ENCODE results near the gene SLC25A11.

The SLC25A11 gene

DNA sequence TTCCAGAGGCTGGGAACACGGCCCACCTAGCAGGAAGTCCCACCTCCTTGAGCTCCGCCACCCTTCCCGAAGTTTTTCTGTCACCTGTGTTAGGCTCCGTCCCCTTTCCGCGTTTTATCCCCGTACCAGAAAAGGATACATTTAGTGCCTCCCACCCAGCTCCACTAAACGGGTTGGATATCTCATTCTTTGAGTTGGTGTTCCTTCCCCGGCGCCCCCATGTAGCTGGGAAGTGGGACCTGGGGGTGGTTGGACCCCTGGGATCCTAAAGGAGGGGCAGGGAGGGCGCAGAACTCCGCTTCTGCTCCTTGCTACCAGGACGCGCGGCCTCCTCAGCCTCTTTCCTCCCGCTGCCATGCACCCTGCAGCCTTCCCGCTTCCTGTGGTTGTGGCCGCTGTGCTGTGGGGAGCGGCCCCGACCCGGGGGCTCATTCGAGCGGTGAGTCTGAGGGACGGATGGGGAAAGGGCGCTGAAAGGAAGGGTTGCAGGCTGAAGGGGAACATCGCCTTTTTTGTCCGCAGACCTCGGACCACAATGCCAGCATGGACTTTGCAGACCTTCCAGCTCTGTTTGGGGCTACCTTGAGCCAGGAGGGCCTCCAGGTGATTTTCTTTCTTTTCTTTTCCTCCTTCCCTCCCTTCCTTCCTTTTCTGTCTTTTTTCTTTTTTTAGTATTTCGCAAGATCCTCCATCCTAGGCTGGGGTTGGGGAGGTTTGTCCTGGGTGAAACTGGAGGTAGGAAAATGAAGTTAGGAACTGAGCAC is 891 bp upstream of the SLC25A11 start:
- Histone ChIP-seq H3K4me3 (ENCODE audit: low read length) (peak overlapping the region; percentile 63), H3K4me1 (ENCODE audit: control insufficient read depth, low read depth, low read length) (peaks cover 15% of the 10 kb centered on the region), H3K9ac (ENCODE audit: low read length) (peak overlapping the region; percentile 93), H3K9me3 (ENCODE audit: control insufficient read depth, low read depth, low read length) (no peaks in the 10 kb centered on the region), H3K27me3 (ENCODE audit: control insufficient read depth, insufficient read depth, low read length) (no peaks in the 10 kb centered on the region), H3K27ac (ENCODE audit: low read length) (peak overlapping the region; percentile 38), H3K36me3 (ENCODE audit: control insufficient read depth, low read depth, low read length) (peaks cover 42% of the 10 kb centered on the region)

DNA sequence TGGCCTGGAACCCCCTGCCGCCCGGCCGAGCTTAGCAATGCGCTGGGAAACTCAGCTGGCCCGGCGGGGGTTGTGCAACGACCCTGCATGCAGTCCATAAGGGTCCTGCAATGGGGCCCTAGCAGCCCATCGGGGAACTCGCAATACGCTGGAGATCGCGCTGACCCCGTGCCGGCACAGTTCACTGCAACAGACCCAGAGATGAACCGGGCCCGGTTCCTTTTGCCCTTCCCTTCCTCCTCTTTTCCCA is 375 bp downstream of the SLC25A11 start:
- H3K27me3 ChIP-seq (ENCODE audit: control insufficient read depth, insufficient read depth, low read length): no peaks in the 10 kb centered on the region
- peak overlapping the region; percentile 63 for H3K4me3 ChIP-seq (ENCODE audit: low read length)
- H3K9me3 ChIP-seq (ENCODE audit: control insufficient read depth, low read depth, low read length): no peaks in the 10 kb centered on the region
- peak overlapping the region; percentile 70 for H3K27ac ChIP-seq (ENCODE audit: low read length)
- H3K36me3 ChIP-seq (ENCODE audit: control insufficient read depth, low read depth, low read length): peaks cover 32% of the 10 kb centered on the region
- peaks cover 13% of the 10 kb centered on the region for H3K4me1 ChIP-seq (ENCODE audit: control insufficient read depth, low read depth, low read length)
- peak overlapping the region; percentile 93 for H3K9ac ChIP-seq (ENCODE audit: low read length)

DNA sequence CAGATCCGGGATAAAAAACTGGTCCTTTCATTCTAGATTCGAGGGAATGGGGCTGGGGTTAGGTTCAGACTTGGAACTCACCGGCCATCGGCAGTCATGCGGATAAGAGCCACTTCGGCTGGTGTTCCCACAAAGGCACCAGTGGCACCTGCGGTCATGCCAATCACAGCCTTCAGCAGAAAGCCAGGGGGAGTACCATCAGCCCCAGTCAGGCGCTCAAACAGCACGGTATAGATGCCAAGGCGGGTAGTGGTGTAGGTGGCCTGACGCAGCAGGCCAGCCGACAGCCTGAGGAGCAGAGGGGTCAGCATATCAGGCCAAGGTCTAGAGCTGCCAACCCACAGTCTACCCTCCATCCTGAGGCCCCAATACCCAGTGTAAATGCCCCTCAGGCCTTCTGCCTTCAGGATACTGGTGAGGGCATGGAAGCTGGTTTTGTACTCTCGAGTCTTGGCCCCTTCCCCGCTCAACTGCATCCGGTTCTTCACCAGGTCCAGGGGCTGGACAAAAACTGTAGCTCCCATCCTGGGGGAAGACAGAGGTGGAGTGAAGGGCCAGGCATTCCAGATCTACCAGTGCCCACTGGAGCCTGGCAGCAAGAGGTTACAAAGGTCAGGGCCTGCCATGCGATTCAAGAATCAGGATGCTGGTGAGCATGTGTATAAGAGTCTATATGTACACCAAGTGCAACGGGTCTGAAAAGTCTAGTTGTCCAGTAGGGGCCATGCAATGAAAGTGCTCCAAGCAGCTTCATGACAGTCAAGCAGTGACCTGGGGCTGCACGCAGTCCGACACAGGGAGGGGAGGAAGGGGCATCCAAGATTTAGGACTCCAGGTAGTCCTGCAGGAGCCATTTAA is 929 bp downstream of the SLC25A11 start:
- H3K4me1 ChIP-seq (ENCODE audit: control insufficient read depth, low read depth, low read length): peaks cover 13% of the 10 kb centered on the region

DNA sequence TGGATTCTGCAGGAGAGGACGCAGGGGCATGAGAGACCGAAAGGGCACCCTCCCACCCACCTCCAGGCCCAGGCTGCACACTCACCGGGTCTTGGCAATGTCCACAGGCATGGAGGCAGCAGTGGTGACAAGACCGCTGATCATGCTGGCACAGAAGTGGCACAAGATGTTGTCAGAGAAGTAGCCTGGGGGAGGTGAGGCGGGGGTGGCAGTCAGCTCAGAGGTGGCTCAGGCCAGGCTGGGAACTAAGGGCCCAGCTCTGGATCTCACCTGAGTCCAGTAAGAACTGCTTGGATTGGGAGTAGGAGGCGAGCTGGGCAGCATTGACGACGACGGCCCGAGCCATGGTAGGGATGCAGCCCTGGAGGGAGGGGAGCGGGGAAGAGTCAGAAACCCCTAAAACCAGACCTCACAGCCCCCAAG is 1.8 kb downstream of the SLC25A11 start:
- peaks cover 13% of the 10 kb centered on the region for H3K4me1 ChIP-seq (ENCODE audit: control insufficient read depth, low read depth, low read length)

More for the DNA sequence above, 929 bp downstream of the SLC25A11 start:
- peak overlapping the region; percentile 70 for H3K27ac ChIP-seq (ENCODE audit: low read length)
- H3K4me3 ChIP-seq (ENCODE audit: low read length): peak overlapping the region; percentile 63
- peak overlapping the region; percentile 93 for H3K9ac ChIP-seq (ENCODE audit: low read length)
- H3K27me3 ChIP-seq (ENCODE audit: control insufficient read depth, insufficient read depth, low read length): no peaks in the 10 kb centered on the region
- H3K36me3 ChIP-seq (ENCODE audit: control insufficient read depth, low read depth, low read length): peaks cover 27% of the 10 kb centered on the region
- no peaks in the 10 kb centered on the region for H3K9me3 ChIP-seq (ENCODE audit: control insufficient read depth, low read depth, low read length)

DNA sequence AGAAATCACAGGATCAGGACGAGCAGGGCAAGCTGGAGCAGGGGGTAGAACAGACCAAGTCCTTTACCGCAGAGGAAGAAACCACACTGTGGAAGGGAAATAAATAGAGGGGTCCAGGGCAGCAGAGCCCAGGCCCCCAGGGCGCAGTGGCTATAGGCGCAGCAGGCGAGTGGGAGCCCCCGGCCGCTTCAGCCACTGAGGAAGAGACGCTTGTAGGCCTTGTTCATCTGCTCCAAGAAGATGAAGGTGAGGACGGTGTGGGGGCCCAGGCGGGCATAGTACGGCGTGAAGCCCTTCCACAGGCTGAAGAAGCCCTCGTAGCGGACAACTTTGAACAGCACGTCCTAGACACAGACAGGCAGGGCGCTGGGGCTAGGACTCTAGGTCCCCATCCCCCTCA is 2.3 kb downstream of the SLC25A11 start:
- Histone ChIP-seq H3K4me3 (ENCODE audit: low read length) (no peak overlapping the region), H3K4me1 (ENCODE audit: control insufficient read depth, low read depth, low read length) (peaks cover 13% of the 10 kb centered on the region), H3K27me3 (ENCODE audit: control insufficient read depth, insufficient read depth, low read length) (no peaks in the 10 kb centered on the region)

More for the DNA sequence above, 1.8 kb downstream of the SLC25A11 start:
- Histone ChIP-seq H3K36me3 (ENCODE audit: control insufficient read depth, low read depth, low read length) (peaks cover 20% of the 10 kb centered on the region), H3K27ac (ENCODE audit: low read length) (no peak overlapping the region), H3K9ac (ENCODE audit: low read length) (no peak overlapping the region), H3K4me3 (ENCODE audit: low read length) (no peak overlapping the region), H3K27me3 (ENCODE audit: control insufficient read depth, insufficient read depth, low read length) (no peaks in the 10 kb centered on the region), H3K9me3 (ENCODE audit: control insufficient read depth, low read depth, low read length) (no peaks in the 10 kb centered on the region)

DNA sequence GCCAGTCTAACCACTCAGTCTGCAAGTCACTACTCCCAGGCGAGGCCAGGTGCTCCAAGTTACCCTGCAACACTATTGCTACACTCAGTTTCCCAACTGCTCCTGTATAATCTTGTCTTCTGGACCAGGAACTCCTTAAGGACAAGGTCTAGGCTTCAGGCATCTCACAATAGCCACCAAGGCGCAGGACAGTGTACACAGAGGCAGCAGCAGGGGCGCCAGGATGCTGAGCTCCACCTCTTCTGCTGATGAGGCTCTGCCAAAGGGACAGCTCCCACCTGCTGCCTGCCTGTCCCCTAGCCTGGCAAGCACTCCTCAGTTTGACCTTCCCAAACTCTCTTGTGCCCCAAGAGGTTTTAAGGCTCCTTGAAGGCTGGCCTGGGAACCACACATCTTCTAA is 3.4 kb downstream of the SLC25A11 start:
- Histone ChIP-seq H3K4me3 (ENCODE audit: low read length) (no peak overlapping the region), H3K9ac (ENCODE audit: low read length) (no peak overlapping the region), H3K36me3 (ENCODE audit: control insufficient read depth, low read depth, low read length) (peaks cover 12% of the 10 kb centered on the region), H3K9me3 (ENCODE audit: control insufficient read depth, low read depth, low read length) (no peaks in the 10 kb centered on the region), H3K4me1 (ENCODE audit: control insufficient read depth, low read depth, low read length) (peaks cover 13% of the 10 kb centered on the region), H3K27me3 (ENCODE audit: control insufficient read depth, insufficient read depth, low read length) (no peaks in the 10 kb centered on the region), H3K27ac (ENCODE audit: low read length) (no peak overlapping the region)

More for the DNA sequence above, 2.3 kb downstream of the SLC25A11 start:
- peaks cover 15% of the 10 kb centered on the region for H3K36me3 ChIP-seq (ENCODE audit: control insufficient read depth, low read depth, low read length)
- H3K9me3 ChIP-seq (ENCODE audit: control insufficient read depth, low read depth, low read length): no peaks in the 10 kb centered on the region
- H3K27ac ChIP-seq (ENCODE audit: low read length): no peak overlapping the region
- no peak overlapping the region for H3K9ac ChIP-seq (ENCODE audit: low read length)

DNA sequence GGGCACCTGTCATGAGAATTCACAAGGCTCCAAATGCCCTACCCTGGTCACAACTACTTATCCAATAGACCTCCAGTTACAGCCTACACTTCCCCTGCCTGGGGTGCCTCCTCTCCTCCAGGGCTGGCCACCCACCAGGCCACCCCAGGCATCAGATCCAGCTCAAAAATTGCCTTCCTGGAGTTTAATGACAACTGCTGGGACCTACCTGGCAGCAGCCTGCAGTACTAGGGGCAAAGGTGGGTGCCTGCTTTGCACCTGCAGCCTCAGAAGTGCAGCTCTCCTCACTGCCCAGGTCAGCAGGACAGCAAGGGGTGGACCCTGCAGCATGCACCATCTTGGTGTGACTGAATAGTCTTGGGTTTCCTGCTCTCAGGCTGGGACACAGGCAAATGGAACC is 4.2 kb downstream of the SLC25A11 start:
- Histone ChIP-seq H3K4me3 (ENCODE audit: low read length) (no peak overlapping the region), H3K9ac (ENCODE audit: low read length) (no peak overlapping the region), H3K27me3 (ENCODE audit: control insufficient read depth, insufficient read depth, low read length) (no peaks in the 10 kb centered on the region), H3K4me1 (ENCODE audit: control insufficient read depth, low read depth, low read length) (peaks cover 10% of the 10 kb centered on the region), H3K36me3 (ENCODE audit: control insufficient read depth, low read depth, low read length) (peaks cover 14% of the 10 kb centered on the region), H3K9me3 (ENCODE audit: control insufficient read depth, low read depth, low read length) (no peaks in the 10 kb centered on the region), H3K27ac (ENCODE audit: low read length) (no peak overlapping the region)

DNA sequence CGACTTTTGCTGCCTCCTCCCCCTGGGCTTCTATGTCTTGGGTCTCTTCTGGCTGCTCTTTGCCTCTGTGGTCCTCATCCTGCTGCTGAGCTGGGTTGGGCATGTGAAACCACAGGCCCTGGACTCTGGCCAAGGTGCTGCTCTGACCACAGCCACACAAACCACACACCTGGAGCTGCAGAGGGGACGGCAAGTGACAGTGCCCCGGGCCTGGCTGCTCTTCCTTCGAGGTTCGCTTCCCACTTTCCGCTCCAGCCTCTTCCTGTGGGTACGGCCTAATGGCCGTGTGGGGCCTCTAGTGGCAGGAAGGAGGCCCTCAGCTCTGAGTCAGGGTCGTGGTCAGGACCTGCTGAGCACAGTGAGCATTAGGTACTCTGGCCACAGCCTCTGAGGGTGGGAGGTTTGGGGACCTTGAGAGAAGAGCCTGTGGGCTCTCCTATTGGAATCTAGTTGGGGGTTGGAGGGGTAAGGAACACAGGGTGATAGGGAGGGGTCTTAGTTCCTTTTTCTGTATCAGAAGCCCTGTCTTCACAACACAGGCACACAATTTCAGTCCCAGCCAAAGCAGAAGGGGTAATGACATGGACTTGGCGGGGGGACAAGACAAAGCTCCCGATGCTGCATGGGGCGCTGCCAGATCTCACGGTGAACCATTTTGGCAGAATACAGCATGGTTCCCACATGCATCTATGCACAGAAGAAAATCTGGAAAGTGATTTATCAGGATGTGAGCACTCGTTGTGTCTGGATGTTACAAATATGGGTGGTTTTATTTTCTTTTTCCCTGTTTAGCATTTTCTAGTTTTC is 5.5 kb downstream of the SLC25A11 start:
- Histone ChIP-seq H3K9me3 (ENCODE audit: control insufficient read depth, low read depth, low read length) (no peaks in the 10 kb centered on the region), H3K4me3 (ENCODE audit: low read length) (no peak overlapping the region), H3K27ac (ENCODE audit: low read length) (no peak overlapping the region), H3K27me3 (ENCODE audit: control insufficient read depth, insufficient read depth, low read length) (no peaks in the 10 kb centered on the region), H3K36me3 (ENCODE audit: control insufficient read depth, low read depth, low read length) (peaks cover 14% of the 10 kb centered on the region), H3K4me1 (ENCODE audit: control insufficient read depth, low read depth, low read length) (peaks cover 10% of the 10 kb centered on the region), H3K9ac (ENCODE audit: low read length) (no peak overlapping the region)

DNA sequence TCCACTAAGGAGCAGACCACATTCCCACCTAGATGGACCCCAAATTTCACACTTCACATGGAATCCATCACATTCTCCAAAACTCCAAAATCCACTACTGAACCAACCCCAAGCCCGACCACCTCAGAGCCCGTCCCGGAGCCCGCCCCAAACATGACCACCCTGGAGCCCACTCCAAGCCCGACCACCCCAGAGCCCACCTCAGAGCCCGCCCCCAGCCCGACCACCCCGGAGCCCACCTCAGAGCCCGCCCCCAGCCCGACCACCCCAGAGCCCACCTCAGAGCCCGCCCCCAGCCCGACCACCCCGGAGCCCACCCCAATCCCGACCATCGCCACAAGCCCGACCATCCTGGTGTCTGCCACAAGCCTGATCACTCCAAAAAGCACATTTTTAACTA is 6.2 kb downstream of the SLC25A11 start:
- H3K36me3 ChIP-seq (ENCODE audit: control insufficient read depth, low read depth, low read length): peaks cover 14% of the 10 kb centered on the region
- no peak overlapping the region for H3K9ac ChIP-seq (ENCODE audit: low read length)
- H3K4me1 ChIP-seq (ENCODE audit: control insufficient read depth, low read depth, low read length): peaks cover 5% of the 10 kb centered on the region

DNA sequence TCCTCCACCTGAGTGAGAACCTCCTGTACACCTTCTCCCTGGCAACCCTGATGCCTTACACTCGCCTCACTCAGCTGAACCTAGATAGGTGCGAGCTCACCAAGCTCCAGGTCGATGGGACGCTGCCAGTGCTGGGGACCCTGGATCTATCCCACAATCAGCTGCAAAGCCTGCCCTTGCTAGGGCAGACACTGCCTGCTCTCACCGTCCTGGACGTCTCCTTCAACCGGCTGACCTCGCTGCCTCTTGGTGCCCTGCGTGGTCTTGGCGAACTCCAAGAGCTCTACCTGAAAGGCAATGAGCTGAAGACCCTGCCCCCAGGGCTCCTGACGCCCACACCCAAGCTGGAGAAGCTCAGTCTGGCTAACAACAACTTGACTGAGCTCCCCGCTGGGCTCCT is 7.1 kb downstream of the SLC25A11 start:
- Histone ChIP-seq H3K27me3 (ENCODE audit: control insufficient read depth, insufficient read depth, low read length) (no peaks in the 10 kb centered on the region), H3K9me3 (ENCODE audit: control insufficient read depth, low read depth, low read length) (no peaks in the 10 kb centered on the region), H3K9ac (ENCODE audit: low read length) (no peak overlapping the region), H3K4me3 (ENCODE audit: low read length) (no peak overlapping the region), H3K36me3 (ENCODE audit: control insufficient read depth, low read depth, low read length) (peaks cover 11% of the 10 kb centered on the region), H3K4me1 (ENCODE audit: control insufficient read depth, low read depth, low read length) (peaks cover 2% of the 10 kb centered on the region), H3K27ac (ENCODE audit: low read length) (no peak overlapping the region)

More for the DNA sequence above, 6.2 kb downstream of the SLC25A11 start:
- H3K4me3 ChIP-seq (ENCODE audit: low read length): no peak overlapping the region
- H3K9me3 ChIP-seq (ENCODE audit: control insufficient read depth, low read depth, low read length): no peaks in the 10 kb centered on the region
- H3K27me3 ChIP-seq (ENCODE audit: control insufficient read depth, insufficient read depth, low read length): no peaks in the 10 kb centered on the region
- H3K27ac ChIP-seq (ENCODE audit: low read length): no peak overlapping the region

DNA sequence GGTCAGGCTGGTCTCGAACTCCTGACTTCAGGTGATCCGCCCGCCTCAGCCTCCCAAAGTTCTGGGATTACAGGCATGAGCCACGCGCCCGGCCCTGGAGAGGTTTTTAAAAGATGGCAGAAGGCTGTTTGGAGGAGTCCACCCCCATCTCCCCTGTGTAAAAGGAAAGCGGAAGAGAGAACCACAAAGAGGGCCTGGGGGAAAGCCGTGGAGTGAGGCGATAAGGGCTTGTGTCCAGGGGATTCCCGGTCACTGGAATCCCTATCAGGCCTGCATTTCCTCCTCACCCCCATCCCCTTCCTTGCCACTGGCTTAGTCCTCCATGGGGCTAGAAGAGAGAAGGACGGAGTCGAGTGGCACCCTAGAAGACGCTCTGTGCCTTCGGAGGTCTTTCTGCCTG is 7.9 kb downstream of the SLC25A11 start, which contains the start of gene GP1BA:
TSS of gene GP1BA (plus strand) at position 315 of the 400 bp plus-strand sequence. CDS start 328 bp downstream, outside the sequence.
- Histone ChIP-seq H3K27me3 (ENCODE audit: control insufficient read depth, insufficient read depth, low read length) (no peaks in the 10 kb centered on the region), H3K9me3 (ENCODE audit: control insufficient read depth, low read depth, low read length) (no peaks in the 10 kb centered on the region), H3K36me3 (ENCODE audit: control insufficient read depth, low read depth, low read length) (peaks cover 6% of the 10 kb centered on the region), H3K9ac (ENCODE audit: low read length) (no peak within 1 kb of the TSS), H3K27ac (ENCODE audit: low read length) (no peak within 1 kb of the TSS), H3K4me3 (ENCODE audit: low read length) (no peak within 1 kb of the TSS), H3K4me1 (ENCODE audit: control insufficient read depth, low read depth, low read length) (peaks cover 2% of the 10 kb centered on the region)

All from iPS-18a (cell line).